Measurements from ENCODE around the gene DGAT2L6.

The DGAT2L6 gene

GRCh38 chrX:70141373-70141772, 35.9 kb upstream of the DGAT2L6 start:
- no peak overlapping the region for H3K27ac ChIP-seq (ENCODE audit: insufficient read depth, low read length, poor library complexity, severe bottlenecking)
- H3K27me3 ChIP-seq (replicated peaks; ENCODE audit: control insufficient read depth, insufficient read depth, low read length, poor library complexity, severe bottlenecking): no peaks in the 10 kb centered on the region
- no peak for DNase-seq
- peaks cover 3% of the 10 kb centered on the region for H3K36me3 ChIP-seq (ENCODE audit: control insufficient read depth, insufficient read depth, low read length)
- no peaks in the 10 kb centered on the region for H3K9me3 ChIP-seq (ENCODE audit: control insufficient read depth, low read length)
- H3K4me1 ChIP-seq (ENCODE audit: control insufficient read depth, insufficient read depth, low read length, poor library complexity, severe bottlenecking): no peaks in the 10 kb centered on the region
- H3K4me3 ChIP-seq (ENCODE audit: insufficient read depth, low read depth, low read length, poor library complexity, severe bottlenecking): no peak overlapping the region

- H3K27ac ChIP-seq (ENCODE audit: insufficient read depth, low read length, poor library complexity, severe bottlenecking): no peak overlapping the region
- H3K27me3 ChIP-seq (replicated peaks; ENCODE audit: control insufficient read depth, insufficient read depth, low read length, poor library complexity, severe bottlenecking): no peaks in the 10 kb centered on the region
- no peaks in the 10 kb centered on the region for H3K4me1 ChIP-seq (ENCODE audit: control insufficient read depth, insufficient read depth, low read length, poor library complexity, severe bottlenecking)
- no peak for DNase-seq
- no peak overlapping the region for H3K4me3 ChIP-seq (ENCODE audit: insufficient read depth, low read depth, low read length, poor library complexity, severe bottlenecking)
- no peaks in the 10 kb centered on the region for H3K36me3 ChIP-seq (ENCODE audit: control insufficient read depth, insufficient read depth, low read length)
- H3K9me3 ChIP-seq (ENCODE audit: control insufficient read depth, low read length): no peaks in the 10 kb centered on the region
Measured at GRCh38 chrX:70166601-70167590, 10.4 kb upstream of the DGAT2L6 start.

GRCh38 chrX:70168238-70169188, 8.8 kb upstream of the DGAT2L6 start:
- DNase-seq: no peak
- Histone ChIP-seq H3K36me3 (ENCODE audit: control insufficient read depth, insufficient read depth, low read length) (no peaks in the 10 kb centered on the region), H3K9me3 (ENCODE audit: control insufficient read depth, low read length) (no peaks in the 10 kb centered on the region), H3K4me3 (ENCODE audit: insufficient read depth, low read depth, low read length, poor library complexity, severe bottlenecking) (no peak overlapping the region), H3K4me1 (ENCODE audit: control insufficient read depth, insufficient read depth, low read length, poor library complexity, severe bottlenecking) (no peaks in the 10 kb centered on the region), H3K27me3 (replicated peaks; ENCODE audit: control insufficient read depth, insufficient read depth, low read length, poor library complexity, severe bottlenecking) (no peaks in the 10 kb centered on the region), H3K27ac (ENCODE audit: insufficient read depth, low read length, poor library complexity, severe bottlenecking) (no peak overlapping the region)

- Histone ChIP-seq H3K9me3 (ENCODE audit: control insufficient read depth, low read length) (no peaks in the 10 kb centered on the region), H3K4me3 (ENCODE audit: insufficient read depth, low read depth, low read length, poor library complexity, severe bottlenecking) (no peak overlapping the region), H3K27me3 (replicated peaks; ENCODE audit: control insufficient read depth, insufficient read depth, low read length, poor library complexity, severe bottlenecking) (no peaks in the 10 kb centered on the region), H3K36me3 (ENCODE audit: control insufficient read depth, insufficient read depth, low read length) (no peaks in the 10 kb centered on the region), H3K27ac (ENCODE audit: insufficient read depth, low read length, poor library complexity, severe bottlenecking) (no peak overlapping the region), H3K4me1 (ENCODE audit: control insufficient read depth, insufficient read depth, low read length, poor library complexity, severe bottlenecking) (no peaks in the 10 kb centered on the region)
- no peak for DNase-seq
Measured at GRCh38 chrX:70169281-70169680, 8.0 kb upstream of the DGAT2L6 start.

GRCh38 chrX:70171624-70172023, 5.7 kb upstream of the DGAT2L6 start:
- H3K9me3 ChIP-seq (ENCODE audit: control insufficient read depth, low read length): no peaks in the 10 kb centered on the region

GRCh38 chrX:70172221-70172620, 5.1 kb upstream of the DGAT2L6 start:
- no peaks in the 10 kb centered on the region for H3K27me3 ChIP-seq (replicated peaks; ENCODE audit: control insufficient read depth, insufficient read depth, low read length, poor library complexity, severe bottlenecking)
- no peaks in the 10 kb centered on the region for H3K9me3 ChIP-seq (ENCODE audit: control insufficient read depth, low read length)
- DNase-seq: no peak
- H3K4me1 ChIP-seq (ENCODE audit: control insufficient read depth, insufficient read depth, low read length, poor library complexity, severe bottlenecking): no peaks in the 10 kb centered on the region
- no peak overlapping the region for H3K27ac ChIP-seq (ENCODE audit: insufficient read depth, low read length, poor library complexity, severe bottlenecking)
- no peak overlapping the region for H3K4me3 ChIP-seq (ENCODE audit: insufficient read depth, low read depth, low read length, poor library complexity, severe bottlenecking)
- H3K36me3 ChIP-seq (ENCODE audit: control insufficient read depth, insufficient read depth, low read length): no peaks in the 10 kb centered on the region

More at GRCh38 chrX:70171624-70172023, 5.7 kb upstream of the DGAT2L6 start:
- Histone ChIP-seq H3K27me3 (replicated peaks; ENCODE audit: control insufficient read depth, insufficient read depth, low read length, poor library complexity, severe bottlenecking) (no peaks in the 10 kb centered on the region), H3K4me3 (ENCODE audit: insufficient read depth, low read depth, low read length, poor library complexity, severe bottlenecking) (no peak overlapping the region), H3K36me3 (ENCODE audit: control insufficient read depth, insufficient read depth, low read length) (no peaks in the 10 kb centered on the region), H3K4me1 (ENCODE audit: control insufficient read depth, insufficient read depth, low read length, poor library complexity, severe bottlenecking) (no peaks in the 10 kb centered on the region), H3K27ac (ENCODE audit: insufficient read depth, low read length, poor library complexity, severe bottlenecking) (no peak overlapping the region)
- no peak for DNase-seq

GRCh38 chrX:70172964-70173363, 4.3 kb upstream of the DGAT2L6 start:
- no peaks in the 10 kb centered on the region for H3K36me3 ChIP-seq (ENCODE audit: control insufficient read depth, insufficient read depth, low read length)
- H3K27ac ChIP-seq (ENCODE audit: insufficient read depth, low read length, poor library complexity, severe bottlenecking): no peak overlapping the region
- no peaks in the 10 kb centered on the region for H3K9me3 ChIP-seq (ENCODE audit: control insufficient read depth, low read length)
- H3K4me1 ChIP-seq (ENCODE audit: control insufficient read depth, insufficient read depth, low read length, poor library complexity, severe bottlenecking): no peaks in the 10 kb centered on the region
- no peak overlapping the region for H3K4me3 ChIP-seq (ENCODE audit: insufficient read depth, low read depth, low read length, poor library complexity, severe bottlenecking)
- no peaks in the 10 kb centered on the region for H3K27me3 ChIP-seq (replicated peaks; ENCODE audit: control insufficient read depth, insufficient read depth, low read length, poor library complexity, severe bottlenecking)
- no peak for DNase-seq

- no peaks in the 10 kb centered on the region for H3K27me3 ChIP-seq (replicated peaks; ENCODE audit: control insufficient read depth, insufficient read depth, low read length, poor library complexity, severe bottlenecking)
- DNase-seq: no peak
- H3K9me3 ChIP-seq (ENCODE audit: control insufficient read depth, low read length): no peaks in the 10 kb centered on the region
- H3K4me1 ChIP-seq (ENCODE audit: control insufficient read depth, insufficient read depth, low read length, poor library complexity, severe bottlenecking): no peaks in the 10 kb centered on the region
- H3K36me3 ChIP-seq (ENCODE audit: control insufficient read depth, insufficient read depth, low read length): no peaks in the 10 kb centered on the region
- H3K4me3 ChIP-seq (ENCODE audit: insufficient read depth, low read depth, low read length, poor library complexity, severe bottlenecking): no peak overlapping the region
- H3K27ac ChIP-seq (ENCODE audit: insufficient read depth, low read length, poor library complexity, severe bottlenecking): no peak overlapping the region
Measured at GRCh38 chrX:70174754-70175153, 2.5 kb upstream of the DGAT2L6 start.

- DNase-seq: no peak
- no peaks in the 10 kb centered on the region for H3K36me3 ChIP-seq (ENCODE audit: control insufficient read depth, insufficient read depth, low read length)
- no peaks in the 10 kb centered on the region for H3K4me1 ChIP-seq (ENCODE audit: control insufficient read depth, insufficient read depth, low read length, poor library complexity, severe bottlenecking)
- no peak overlapping the region for H3K4me3 ChIP-seq (ENCODE audit: insufficient read depth, low read depth, low read length, poor library complexity, severe bottlenecking)
- H3K27me3 ChIP-seq (replicated peaks; ENCODE audit: control insufficient read depth, insufficient read depth, low read length, poor library complexity, severe bottlenecking): no peaks in the 10 kb centered on the region
- no peaks in the 10 kb centered on the region for H3K9me3 ChIP-seq (ENCODE audit: control insufficient read depth, low read length)
- H3K27ac ChIP-seq (ENCODE audit: insufficient read depth, low read length, poor library complexity, severe bottlenecking): no peak overlapping the region
Measured at GRCh38 chrX:70175338-70175737, 1.9 kb upstream of the DGAT2L6 start.

Measured in effector memory CD4-positive, alpha-beta T cell (primary cell).